Neural cell (in vitro differentiated cells): ENCODE measurements around the gene FCMR. TPM values are rescaled to one million over a fixed set of nuclear protein-coding genes. Genes with fewer than 3 reads are reported as not detected.

ENCODE experiments used
- H2AFZ ChIP-seq: fragments of 200-600, 300-800 bp; sonication (generic), shearing (Covaris generic); 2 replicates; pipeline ENCODE4 v1.6.0; 2014; ENCODE audit warnings: low read depth, mild to moderate bottlenecking, antibody characterized with exemption, low read length, moderate library complexity
- H3F3A ChIP-seq: fragments of 200-600 bp; shearing (Covaris generic); 2 replicates; pipeline ENCODE4 v1.6.1; 2016; ENCODE audit warnings: mild to moderate bottlenecking, moderate library complexity, mixed read lengths, antibody characterized with exemption, low read length; ENCODE audit not compliant: insufficient read depth, poor library complexity, severe bottlenecking
- H3K27ac ChIP-seq: fragments of 200-600, 300-800 bp; sonication (generic), shearing (Covaris generic); 2 replicates; pipeline ENCODE4 v1.5.1; 2014; ENCODE audit warnings: mild to moderate bottlenecking, low read length, moderate library complexity
- H3K27me3 ChIP-seq: fragments of 300-800, 200-600 bp; sonication (generic), shearing (Covaris generic); 2 replicates; pipeline ENCODE4 v1.6.0; 2014; ENCODE audit warnings: mild to moderate bottlenecking, low read depth, low read length, moderate library complexity; ENCODE audit not compliant: insufficient read depth
- H3K36me3 ChIP-seq: fragments of 300-800, 200-600 bp; sonication (generic), shearing (Covaris generic); 2 replicates; pipeline ENCODE4 v1.5.1; 2014; ENCODE audit warnings: mild to moderate bottlenecking, antibody characterized with exemption, low read length, moderate library complexity; ENCODE audit not compliant: insufficient read depth
- H3K4me2 ChIP-seq: fragments of 300-800, 200-600 bp; sonication (generic), shearing (Covaris generic); 2 replicates; pipeline ENCODE4 v1.6.0; 2014; ENCODE audit warnings: mild to moderate bottlenecking, low read length
- H3K4me3 ChIP-seq: fragments of 300-800, 200-600 bp; sonication (generic), shearing (Covaris generic); 2 replicates; pipeline ENCODE4 v1.5.1; 2014; ENCODE audit warnings: mild to moderate bottlenecking, low read length, moderate library complexity
- H3K79me2 ChIP-seq: fragments of 200-600 bp; shearing (Covaris generic); replicated peaks from 2 replicates; pipeline ENCODE4 v1.6.0; 2014; ENCODE audit warnings: mild to moderate bottlenecking, low read length, moderate library complexity; ENCODE audit not compliant: insufficient read depth
- H3K9ac ChIP-seq: fragments of 300-800, 200-600 bp; sonication (generic), shearing (Covaris generic); 2 replicates; pipeline ENCODE4 v1.6.1; 2016; ENCODE audit warnings: mild to moderate bottlenecking, low read length, mixed read lengths
- H3K9me2 ChIP-seq: fragments of 200-600 bp; shearing (Covaris generic); 2 replicates; pipeline ENCODE4 v1.6.1; 2016; ENCODE audit warnings: mild to moderate bottlenecking, low read length, mixed read lengths; ENCODE audit not compliant: insufficient read depth
- H3K9me3 ChIP-seq: fragments of 200-600, 300-800 bp; sonication (generic), shearing (Covaris generic); 2 replicates; pipeline ENCODE4 v1.6.1; 2016; ENCODE audit warnings: mild to moderate bottlenecking, mixed run types, low read length, moderate library complexity, mixed read lengths
- H4K20me1 ChIP-seq: fragments of 200-600 bp; shearing (Covaris generic); 2 replicates; pipeline ENCODE4 v1.6.1; 2016; ENCODE audit warnings: mild to moderate bottlenecking, mixed run types; ENCODE audit not compliant: insufficient read depth
- CTCF ChIP-seq: fragments of 450-650 bp; IDR thresholded peaks from 2 replicates; pipeline ENCODE4 v1.5.1; 2014; ENCODE audit warnings: antibody characterized with exemption, mild to moderate bottlenecking, moderate library complexity; ENCODE audit not compliant: poor library complexity, severe bottlenecking
- EP300 ChIP-seq: fragments of 450-650 bp; conservative IDR thresholded peaks from 2 replicates; pipeline ENCODE4 v1.6.1; 2014; ENCODE audit warnings: antibody characterized with exemption, mild to moderate bottlenecking, moderate library complexity; ENCODE audit not compliant: poor library complexity, severe bottlenecking
- EZH2 ChIP-seq: fragments of 200-600, 300-800 bp; shearing (Covaris generic), sonication (generic); IDR thresholded peaks from 2 replicates; pipeline ENCODE4 v1.6.1; 2014; ENCODE audit warnings: antibody characterized with exemption, low read length, borderline replicate concordance, mild to moderate bottlenecking; ENCODE audit not compliant: insufficient read depth, poor library complexity, severe bottlenecking
- MXI1 ChIP-seq: fragments of 450-650 bp; conservative IDR thresholded peaks from 2 replicates; pipeline ENCODE4 v1.6.1; 2014; ENCODE audit warnings: antibody characterized with exemption, mild to moderate bottlenecking; ENCODE audit not compliant: poor library complexity, severe bottlenecking
- POLR2AphosphoS5 ChIP-seq: IDR thresholded peaks from 2 replicates; pipeline ENCODE4 v1.6.1; 2012
- RAD21 ChIP-seq: fragments of 450-650 bp; conservative IDR thresholded peaks from 2 replicates; pipeline ENCODE4 v1.6.1; 2014; ENCODE audit warnings: antibody characterized with exemption, mild to moderate bottlenecking, moderate library complexity
- REST ChIP-seq: IDR thresholded peaks from 2 replicates; pipeline ENCODE4 v1.6.1; 2012; ENCODE audit warnings: borderline replicate concordance
- SMC3 ChIP-seq: fragments of 450-650 bp; conservative IDR thresholded peaks from 2 replicates; pipeline ENCODE4 v1.6.1; 2014; ENCODE audit warnings: antibody characterized with exemption, mild to moderate bottlenecking, moderate library complexity; ENCODE audit not compliant: poor library complexity
- TAF1 ChIP-seq: IDR thresholded peaks from 2 replicates; pipeline ENCODE4 v1.6.1; 2012; ENCODE audit warnings: low read depth
- polyA plus RNA-seq: library from polyadenylated mRNA; depleted of rRNA; stranded (reverse); fragments of >200 nt; gene quantifications from 2 replicates; pipeline ENCODE4 v1.2.3, GENCODE V29; 2014

The FCMR gene
- polyA plus RNA-seq, 1 donor from 2014 or later, result not detected

- no peaks in the 10 kb centered on the region for H3K9me2 ChIP-seq
- no peak for TF ChIP-seq RAD21
- TF ChIP-seq MXI1, result no peak
- no peak for TF ChIP-seq SMC3
- no peak for TF ChIP-seq TAF1
- no peak for TF ChIP-seq CTCF
- TF ChIP-seq POLR2AphosphoS5, result no peak
- TF ChIP-seq REST, result no peak
- no peak for TF ChIP-seq EZH2
- TF ChIP-seq EP300, result no peak
- H3K36me3 ChIP-seq, result no peaks in the 10 kb centered on the region
- H3K27me3 ChIP-seq, result no peaks in the 10 kb centered on the region
- H4K20me1 ChIP-seq, result no peaks in the 10 kb centered on the region
- H3K9ac ChIP-seq, result no peak overlapping the region
- H3K79me2 ChIP-seq, result no peaks in the 10 kb centered on the region
- no peak overlapping the region for H3K27ac ChIP-seq
- no peak overlapping the region for H3K4me2 ChIP-seq
- H3F3A ChIP-seq, result no peaks in the 10 kb centered on the region
- H3K4me3 ChIP-seq, result no peak overlapping the region
- no peak overlapping the region for H2AFZ ChIP-seq
- H3K9me3 ChIP-seq, result no peaks in the 10 kb centered on the region
Measured at GRCh38 chr1:206933333-206933945, 11.7 kb upstream of the FCMR start.

- H3K9me2 ChIP-seq, result no peaks in the 10 kb centered on the region
- H3K79me2 ChIP-seq, result no peaks in the 10 kb centered on the region
- H3K27ac ChIP-seq, result no peak overlapping the region
- H3K9me3 ChIP-seq, result no peaks in the 10 kb centered on the region
- no peaks in the 10 kb centered on the region for H3K36me3 ChIP-seq
- H4K20me1 ChIP-seq, result no peaks in the 10 kb centered on the region
- H3K9ac ChIP-seq, result no peak overlapping the region
- H3F3A ChIP-seq, result no peaks in the 10 kb centered on the region
- H3K27me3 ChIP-seq, result no peaks in the 10 kb centered on the region
- TF ChIP-seq RAD21 (no peak), SMC3 (no peak), POLR2AphosphoS5 (no peak), TAF1 (no peak), CTCF (no peak), MXI1 (no peak)
- no peak overlapping the region for H2AFZ ChIP-seq
- no peak overlapping the region for H3K4me3 ChIP-seq
- no peak overlapping the region for H3K4me2 ChIP-seq
Measured at GRCh38 chr1:206932177-206932576, 10.4 kb upstream of the FCMR start.
